Upper lobe of left lung (tissue), 6 donors: ENCODE results near the gene CLSTN2. TPM values are rescaled to one million over a fixed set of nuclear protein-coding genes. Genes with fewer than 3 reads are reported as not detected.

Experiments used
- ATAC-seq, 2 donors: fragments of 200-7000 bp; cut with Tn5 transposase; one replicate each; pipeline ENCODE4 v1.9.1; 2022; ENCODE audit warnings: mild to moderate bottlenecking in 2 of 2, moderate library complexity in 2 of 2; ENCODE audit not compliant: low FRiP score in 2 of 2
- DNase-seq, 2 donors: peaks; one replicate each; pipeline ENCODE4 v3.0.0-alpha.2; 2019 to 2020
- H3K27ac ChIP-seq, 4 donors: fragments of 200-600 bp; sonication (generic); one replicate each; pipeline ENCODE4 v1.5.1; 2016 to 2019
- H3K27me3 ChIP-seq, 4 donors: fragments of 200-600 bp; sonication (generic); one replicate each; pipeline ENCODE4 v1.5.1; 2017 to 2019
- H3K36me3 ChIP-seq, 4 donors: fragments of 200-600 bp; sonication (generic); one replicate each; pipeline ENCODE4 v1.5.1; 2016 to 2019
- H3K4me1 ChIP-seq, 4 donors: fragments of 200-600 bp; sonication (generic); one replicate each; pipeline ENCODE4 v1.5.1; 2018 to 2019
- H3K4me3 ChIP-seq, 4 donors: fragments of 200-600 bp; sonication (generic); one replicate each; pipeline ENCODE4 v1.5.1; 2017 to 2019; ENCODE audit warnings: mild to moderate bottlenecking in 2 of 4, moderate library complexity in 1 of 4
- H3K9me3 ChIP-seq, 4 donors: fragments of 200-600 bp; sonication (generic); one replicate each; pipeline ENCODE4 v1.5.1; 2018 to 2019
- CTCF ChIP-seq, 6 experiments: fragments of 450-650 bp in 4 of 6; fragments of 200-600 bp in 2 of 6; sonication (generic) in 2 of 6; IDR thresholded peaks; one replicate each; pipeline ENCODE4 v1.5.1; 2016 to 2019; ENCODE audit warnings: antibody characterized with exemption in 6 of 6
- EP300 ChIP-seq, 4 donors: sonication (generic); formaldehyde crosslinking; IDR thresholded peaks; one replicate each; pipeline ENCODE4 v1.5.1; 2017; ENCODE audit warnings: antibody characterized with exemption in 4 of 4, control low read depth in 2 of 4
- POLR2A ChIP-seq, 4 donors: fragments of 450-650 bp; IDR thresholded peaks; one replicate each; pipeline ENCODE4 v1.5.1; 2016 to 2017; ENCODE audit warnings: antibody characterized with exemption in 4 of 4, mild to moderate bottlenecking in 2 of 4
- POLR2AphosphoS5 ChIP-seq, 2 donors: sonication (generic); formaldehyde crosslinking; IDR thresholded peaks; one replicate each; pipeline ENCODE4 v1.5.1; 2017; ENCODE audit warnings: antibody characterized with exemption in 2 of 2
- WGBS, 2 donors: methylation state at CpG; one replicate each; pipeline ENCODE4 v1.1.5; 2017 to 2018; 5-methylcytosine and 5-hydroxymethylcytosine counted together
- total RNA-seq, 6 donors: library from RNA; depleted of rRNA in 4 of 6; stranded (reverse); fragments of >200 nt in 4 of 6; gene quantifications; one replicate each; pipeline versions ENCODE4 v1.1.0 to v1.2.1, GENCODE V29; 2016 to 2021
- donor health status: DM: no; HTN: no; CAD: no; lungs with moderate emphysema.
- donor health status: DM: no; HTN: yes; CAD: no; lungs with severe emphysema.

Gene CLSTN2
- total RNA-seq, 6 donors from 2014 or later, result 1.0 to 4.3 (median 1.6) TPM

- Histone ChIP-seq H3K4me1 (no peaks in the 10 kb centered on the region), H3K4me3 (no peak overlapping the region), H3K9me3 (no peaks in the 10 kb centered on the region), H3K27ac (no peak overlapping the region), H3K36me3 (no peaks in the 10 kb centered on the region), H3K27me3 (no peaks in the 10 kb centered on the region)
- DNase-seq (no peak), ATAC-seq (no peak)
- 57 to 58% methylated on average over 3 of the region's 3 CpGs for WGBS, 2 donors
- TF ChIP-seq EP300 (IDR thresholded peaks at IDR 0.05), result no peak
- TF ChIP-seq POLR2AphosphoS5 (IDR thresholded peaks at IDR 0.05), result no peak
Measured at GRCh38 chr3:140588558-140588957, 653.6 kb downstream of the CLSTN2 start.

GRCh38 chr3:140593766-140594165 lies 658.8 kb downstream of the CLSTN2 start:
- ATAC-seq, result no peak
- no peaks in the 10 kb centered on the region for H3K36me3 ChIP-seq
- H3K4me3 ChIP-seq, result no peak overlapping the region
- H3K27ac ChIP-seq, result no peak overlapping the region
- WGBS, 2 donors, result 68 to 80% methylated on average over 3 of the region's 3 CpGs
- DNase-seq, result no peak
- no peaks in the 10 kb centered on the region for H3K9me3 ChIP-seq
- H3K27me3 ChIP-seq, result no peaks in the 10 kb centered on the region
- no peak for TF ChIP-seq CTCF (IDR thresholded peaks at IDR 0.05)
- TF ChIP-seq POLR2AphosphoS5 (IDR thresholded peaks at IDR 0.05), result no peak
- TF ChIP-seq EP300 (IDR thresholded peaks at IDR 0.05), result no peak
- TF ChIP-seq POLR2A (IDR thresholded peaks at IDR 0.05), result no peak
- no peaks in the 10 kb centered on the region for H3K4me1 ChIP-seq

DNA sequence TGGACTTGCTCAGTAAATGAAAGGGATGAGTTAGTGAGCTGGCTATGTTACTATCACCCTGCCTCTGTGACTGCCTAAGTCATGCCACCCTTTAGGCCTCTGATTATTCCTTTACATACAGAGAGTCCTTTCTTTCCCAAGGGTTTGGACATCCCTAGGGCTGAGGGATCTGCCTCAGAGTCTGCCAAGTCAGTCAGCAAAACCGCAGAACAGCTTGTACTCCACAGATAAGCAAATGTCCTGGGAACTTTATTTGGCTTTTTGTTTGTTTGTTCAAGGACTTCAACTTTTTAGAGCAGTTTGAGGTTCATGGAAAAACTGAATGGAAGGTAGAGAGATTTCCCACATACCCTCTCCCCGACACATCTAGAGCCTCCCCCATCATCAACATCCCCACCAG lies 660.3 kb downstream of the CLSTN2 start:
- Histone ChIP-seq H3K4me1 (no peaks in the 10 kb centered on the region), H3K4me3 (no peak overlapping the region), H3K9me3 (no peaks in the 10 kb centered on the region), H3K27ac (no peak overlapping the region), H3K36me3 (no peaks in the 10 kb centered on the region), H3K27me3 (no peaks in the 10 kb centered on the region)
- ATAC-seq (no peak), DNase-seq (no peak)
- TF ChIP-seq CTCF (IDR thresholded peaks at IDR 0.05), result no peak
- peak in 1 of 4 donors; percentile 22 for TF ChIP-seq EP300 (IDR thresholded peaks at IDR 0.05)
- 56 to 61% methylated on average over 2 of the region's 2 CpGs for WGBS, 2 donors

GRCh38 chr3:140597364-140597763 lies 662.4 kb downstream of the CLSTN2 start:
- Histone ChIP-seq H3K4me1 (no peaks in the 10 kb centered on the region), H3K27ac (no peak overlapping the region), H3K27me3 (no peaks in the 10 kb centered on the region), H3K4me3 (no peak overlapping the region), H3K36me3 (no peaks in the 10 kb centered on the region), H3K9me3 (no peaks in the 10 kb centered on the region)
- DNase-seq (no peak), ATAC-seq (no peak)
- TF ChIP-seq POLR2AphosphoS5 (IDR thresholded peaks at IDR 0.05) (no peak), POLR2A (IDR thresholded peaks at IDR 0.05) (no peak), EP300 (IDR thresholded peaks at IDR 0.05) (no peak), CTCF (IDR thresholded peaks at IDR 0.05) (no peak)
- 87 to 91% methylated on average over 3 of the region's 3 CpGs for WGBS, 2 donors

DNA sequence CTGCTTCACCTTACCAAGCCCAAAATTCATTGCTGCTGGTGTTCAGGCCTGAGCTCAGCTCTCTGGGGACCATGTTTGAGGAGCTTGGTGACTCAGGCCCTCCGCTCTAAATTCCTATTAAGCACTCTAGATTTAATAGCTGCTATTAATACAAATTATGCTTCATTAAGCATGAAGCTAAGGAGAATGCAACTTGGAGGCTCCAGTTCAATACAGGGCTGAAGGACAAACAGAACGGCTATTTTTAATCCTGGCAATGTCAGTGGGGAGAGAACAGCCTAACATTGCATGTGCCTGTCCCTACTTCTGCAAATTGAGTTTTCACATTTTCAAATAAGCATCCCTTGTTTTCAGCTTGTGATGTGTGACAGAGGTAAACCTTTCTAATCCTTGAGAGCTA lies 662.8 kb downstream of the CLSTN2 start:
- 85 to 89% methylated on average over 2 of the region's 2 CpGs for WGBS, 2 donors
- Histone ChIP-seq H3K4me1 (no peaks in the 10 kb centered on the region), H3K36me3 (no peaks in the 10 kb centered on the region), H3K9me3 (no peaks in the 10 kb centered on the region), H3K4me3 (no peak overlapping the region), H3K27me3 (no peaks in the 10 kb centered on the region), H3K27ac (no peak overlapping the region)
- DNase-seq (no peak), ATAC-seq (no peak)
- no peak for TF ChIP-seq POLR2AphosphoS5 (IDR thresholded peaks at IDR 0.05)
- TF ChIP-seq POLR2A (IDR thresholded peaks at IDR 0.05), result no peak
- no peak for TF ChIP-seq EP300 (IDR thresholded peaks at IDR 0.05)
- TF ChIP-seq CTCF (IDR thresholded peaks at IDR 0.05), result no peak
